HG02852 (cell line): ENCODE measurements around the gene RRBP1.
"Not testable (repeated sequence)": the region's sequence is repeated elsewhere in the genome, so short reads cannot be mapped to it uniquely, and the experiment has no call there.

Experiments
- ATAC-seq: cut with Tn5 transposase; IDR thresholded peaks from one replicate; pipeline ENCODE4 v1.9.1; 2021; ENCODE audit warnings: mild to moderate bottlenecking, moderate library complexity; ENCODE audit not compliant: unreplicated experiment

The RRBP1 gene

DNA sequence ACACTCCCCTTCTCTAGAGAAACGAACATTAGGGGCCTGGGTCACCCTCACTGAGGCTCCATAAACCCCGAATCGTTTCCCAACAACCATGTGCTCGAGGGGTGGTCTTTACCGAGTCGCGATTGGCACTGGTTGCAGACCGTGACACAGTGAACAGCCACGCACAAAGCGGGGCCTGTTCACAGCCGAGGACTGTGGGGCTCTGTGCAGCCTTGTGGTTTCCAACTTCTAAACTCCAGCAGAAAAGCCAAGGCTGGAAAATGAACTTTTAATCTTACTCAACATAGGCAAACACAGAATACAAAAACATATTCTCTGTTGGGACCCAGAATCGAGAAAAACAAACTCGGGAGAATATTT, 19.0 kb downstream of the RRBP1 start:
- ATAC-seq, result no peak

DNA sequence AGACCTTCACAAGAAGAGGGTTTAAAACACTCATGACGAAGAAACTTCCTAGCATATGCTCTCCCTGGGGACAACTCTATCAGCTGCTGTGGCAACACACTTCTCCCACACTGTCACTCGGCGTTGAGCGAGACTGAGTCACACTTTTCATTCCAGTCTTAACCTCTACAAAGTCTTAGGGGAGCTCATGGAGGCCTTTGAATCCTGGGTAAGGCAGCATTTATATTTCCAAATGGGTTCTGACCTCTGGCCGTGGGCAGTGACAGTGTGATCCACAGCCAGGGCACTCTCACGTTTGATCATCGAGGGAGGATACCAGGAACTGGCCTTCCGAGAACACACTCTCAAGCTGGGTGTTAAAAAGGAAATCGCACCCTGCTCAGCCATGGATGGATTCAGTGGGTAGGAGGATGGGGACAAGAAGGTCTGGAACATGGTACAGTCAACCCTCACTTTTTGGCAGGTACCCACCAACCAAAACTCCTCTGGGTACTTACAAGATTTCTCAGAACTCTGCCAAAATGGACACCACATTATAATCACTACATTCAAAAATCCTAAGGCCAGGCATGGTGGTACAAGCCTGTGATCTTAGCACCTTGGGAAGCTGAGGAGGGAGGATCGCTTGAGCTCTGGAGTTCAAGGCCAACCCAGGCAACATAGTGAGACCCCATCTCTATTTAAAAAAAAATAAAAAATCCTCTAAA, 19.6 kb downstream of the RRBP1 start:
- no peak for ATAC-seq

DNA sequence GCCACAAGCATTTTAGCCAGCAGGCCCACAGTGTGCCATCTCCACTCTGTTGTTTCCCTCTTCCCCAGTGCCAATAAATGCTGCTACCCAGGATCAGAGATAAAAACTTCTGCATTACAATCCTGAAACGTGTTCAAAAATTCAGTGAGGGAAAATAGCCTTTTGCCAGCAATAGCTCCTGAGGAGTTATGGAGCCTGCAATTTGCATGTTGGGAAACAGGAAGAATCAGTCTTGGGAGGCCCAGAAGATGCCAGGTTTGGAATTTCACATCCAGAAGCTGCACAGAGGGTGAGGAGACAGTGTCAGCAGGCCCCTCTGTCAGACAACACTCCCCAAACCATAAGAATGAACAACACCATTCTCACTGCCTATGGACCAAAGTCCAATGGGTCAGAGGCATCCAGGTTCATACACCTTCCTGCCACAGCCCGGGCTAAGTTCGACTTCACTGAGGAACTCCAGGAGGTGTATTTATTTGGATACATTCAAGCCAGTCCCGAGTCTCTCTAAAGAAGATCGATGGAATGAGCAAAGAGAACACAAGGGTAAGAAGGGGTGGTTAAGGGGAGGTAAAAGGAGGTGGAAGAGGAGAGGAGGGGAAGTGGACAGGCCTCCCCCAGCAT, 20.8 kb downstream of the RRBP1 start:
- ATAC-seq, result no peak

DNA sequence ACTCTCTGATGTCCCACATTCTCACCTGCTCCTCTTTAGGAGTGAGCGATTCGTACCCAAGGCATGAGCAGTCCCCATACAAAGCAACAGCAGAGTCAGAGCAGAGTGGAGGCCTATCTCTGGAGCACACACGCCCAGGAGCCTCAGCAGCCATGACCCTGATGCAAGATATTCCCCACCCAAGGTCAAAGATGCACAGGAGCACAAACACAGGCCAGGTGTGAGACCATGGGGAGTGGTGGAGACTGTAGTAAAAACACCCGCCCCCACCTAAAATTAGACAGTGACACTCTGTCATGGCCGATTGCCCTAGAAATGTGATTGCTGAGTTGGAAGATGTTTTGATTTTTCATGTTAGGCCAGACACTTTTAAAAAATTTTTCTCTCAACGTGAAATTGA, 21.4 kb downstream of the RRBP1 start:
- no peak for ATAC-seq

DNA sequence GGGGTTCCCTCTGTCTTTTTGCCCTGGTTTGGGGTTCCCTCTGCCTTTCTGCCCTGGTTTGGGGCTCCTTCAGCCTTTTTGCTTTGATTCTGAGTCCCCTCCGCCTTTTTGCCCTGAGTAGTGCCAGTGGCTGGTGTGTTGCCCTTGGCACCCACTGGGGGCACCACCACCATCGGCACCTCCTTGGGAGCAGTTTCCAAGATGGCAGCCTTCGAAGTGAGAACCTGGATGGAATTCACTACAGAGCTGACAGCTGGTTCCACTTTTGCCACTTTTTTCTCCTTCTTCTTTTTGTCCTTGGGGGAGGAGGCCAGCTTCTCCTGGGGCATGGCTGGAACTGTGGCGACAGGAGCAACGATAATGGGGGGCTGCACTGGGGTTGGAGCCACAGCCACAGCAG, 22.2 kb downstream of the RRBP1 start:
- no peak for ATAC-seq

DNA sequence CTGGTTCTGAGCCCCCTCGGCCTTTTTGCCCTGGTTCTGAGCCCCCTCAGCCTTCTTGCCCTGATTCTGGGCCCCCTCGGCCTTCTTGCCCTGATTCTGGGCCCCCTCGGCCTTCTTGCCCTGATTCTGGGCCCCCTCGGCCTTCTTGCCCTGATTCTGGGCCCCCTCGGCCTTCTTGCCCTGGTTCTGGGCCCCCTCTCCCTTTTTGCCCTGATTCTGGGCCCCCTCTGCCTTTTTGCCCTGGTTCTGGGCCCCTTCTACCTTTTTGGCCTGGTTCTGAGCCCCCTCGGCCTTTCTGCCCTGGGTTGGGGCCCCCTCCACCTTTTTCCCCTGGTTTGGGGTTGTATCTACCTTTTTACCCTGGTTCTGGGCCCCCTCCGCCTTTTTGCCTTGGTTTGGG, 22.7 kb downstream of the RRBP1 start:
- not testable (repeated sequence) for ATAC-seq

DNA sequence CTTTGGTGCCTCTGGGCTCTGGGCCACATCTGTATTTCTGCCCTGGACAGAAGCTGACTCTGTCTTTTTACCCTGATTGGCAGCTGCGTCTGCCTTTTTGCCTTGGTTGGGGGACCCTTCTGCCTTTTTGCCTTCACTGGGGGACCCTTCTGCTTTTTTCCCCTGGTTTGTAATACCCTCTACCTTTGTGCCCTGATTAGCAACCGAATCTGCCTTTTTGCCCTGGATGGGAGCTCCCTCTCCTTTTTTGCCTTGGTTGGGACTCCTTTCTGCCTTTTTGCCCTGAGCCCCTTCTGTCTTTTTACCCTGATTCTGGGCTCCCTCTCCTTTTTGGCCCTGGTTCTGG, 23.4 kb downstream of the RRBP1 start:
- no peak for ATAC-seq

DNA sequence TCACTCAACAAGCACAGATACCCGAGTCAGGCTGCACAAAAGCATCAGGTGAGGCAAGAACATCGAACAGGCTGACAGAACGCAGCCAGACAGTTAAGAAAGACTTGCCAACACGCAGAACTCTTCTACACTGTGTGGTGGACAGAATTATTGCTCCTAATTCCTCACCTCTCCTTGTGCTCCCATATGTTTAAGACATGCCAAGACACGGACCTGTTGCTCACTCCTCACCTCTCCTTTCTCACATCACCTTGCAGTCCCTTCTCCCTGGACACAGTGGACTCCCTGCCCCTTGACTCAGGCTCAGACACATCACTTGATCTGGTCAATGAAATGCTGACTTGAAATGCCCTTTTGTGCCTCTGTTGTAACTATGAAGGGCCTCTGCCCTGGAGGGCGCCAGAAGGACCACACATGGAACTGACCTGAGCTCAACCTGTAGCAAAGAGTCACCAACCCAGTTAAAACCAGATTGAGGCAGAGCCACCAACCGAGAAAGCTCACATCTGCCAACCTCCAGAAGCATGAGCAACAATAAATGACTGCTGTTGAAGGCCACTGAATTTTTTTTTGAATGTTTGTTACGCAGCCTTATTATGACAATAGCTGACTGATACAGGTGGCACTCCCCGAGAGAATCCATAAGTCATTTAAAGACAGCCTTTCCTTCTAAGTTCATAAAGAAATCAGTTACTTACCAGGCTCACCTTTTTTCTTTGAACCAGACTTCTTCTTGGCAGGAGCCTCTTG, 24.0 kb downstream of the RRBP1 start:
- no peak for ATAC-seq

DNA sequence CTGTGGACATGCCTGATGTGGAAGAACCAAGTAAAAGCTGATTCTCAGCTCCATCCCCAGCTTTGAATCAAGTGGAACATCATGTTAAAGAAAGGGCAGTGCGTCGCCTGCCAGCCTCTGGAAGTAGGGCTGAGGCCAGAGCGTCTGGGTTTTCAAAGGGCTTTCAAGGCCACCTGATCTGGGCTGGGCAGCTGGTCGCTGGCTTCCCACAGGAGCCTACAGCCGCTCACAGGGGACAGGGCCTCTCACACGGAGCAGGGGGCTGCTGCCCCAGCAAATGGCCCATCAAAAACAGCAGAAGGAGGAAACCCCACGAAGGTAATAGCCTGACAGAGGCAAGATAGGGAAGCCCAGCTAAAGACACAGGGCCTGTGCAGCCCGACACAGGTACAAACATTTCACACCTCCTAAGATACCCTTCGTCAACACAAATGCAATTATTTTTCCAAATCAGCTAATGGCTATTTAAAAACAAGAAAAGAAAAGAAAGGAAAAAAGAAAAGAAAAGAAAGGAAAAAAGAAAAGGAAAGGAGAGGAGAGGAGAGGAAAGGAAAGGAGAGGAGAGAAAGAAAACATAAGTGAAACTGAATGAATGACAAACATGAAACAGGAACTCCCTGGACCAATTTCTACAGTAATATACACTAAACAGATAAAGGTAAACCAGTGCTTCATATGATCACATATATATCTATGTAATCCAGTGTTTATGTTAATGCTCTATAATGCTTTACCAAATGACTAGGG, 24.8 kb downstream of the RRBP1 start:
- no peak for ATAC-seq

DNA sequence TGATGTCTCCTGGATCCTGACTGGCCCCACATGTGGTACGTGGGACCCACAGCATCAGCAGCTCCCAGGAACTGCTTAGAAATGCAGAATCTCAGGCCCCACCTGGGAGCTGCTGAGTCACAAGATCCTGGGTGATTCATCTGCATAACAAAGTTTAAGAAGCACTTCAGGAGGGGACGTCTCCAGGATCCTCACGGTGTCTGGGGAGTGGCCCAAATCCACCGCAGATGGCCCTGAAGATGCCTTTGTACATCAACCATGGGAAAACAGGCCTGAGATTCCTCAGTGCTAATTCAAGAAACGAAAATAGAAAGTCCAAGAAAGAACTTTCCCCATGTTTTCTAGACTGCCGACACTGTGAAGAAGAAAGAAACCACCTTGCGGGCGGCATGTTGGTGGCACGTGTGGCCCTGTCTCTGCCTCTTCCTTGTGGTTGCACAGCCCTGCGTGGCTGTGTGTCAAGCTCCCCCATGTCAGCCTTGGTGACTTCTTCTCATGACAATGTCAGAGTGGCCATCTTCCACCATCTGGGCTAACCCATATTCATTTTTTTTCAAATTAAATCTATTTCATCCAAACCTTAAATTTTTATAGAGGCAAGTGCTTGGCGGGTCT, 26.1 kb downstream of the RRBP1 start:
- ATAC-seq, result no peak

DNA sequence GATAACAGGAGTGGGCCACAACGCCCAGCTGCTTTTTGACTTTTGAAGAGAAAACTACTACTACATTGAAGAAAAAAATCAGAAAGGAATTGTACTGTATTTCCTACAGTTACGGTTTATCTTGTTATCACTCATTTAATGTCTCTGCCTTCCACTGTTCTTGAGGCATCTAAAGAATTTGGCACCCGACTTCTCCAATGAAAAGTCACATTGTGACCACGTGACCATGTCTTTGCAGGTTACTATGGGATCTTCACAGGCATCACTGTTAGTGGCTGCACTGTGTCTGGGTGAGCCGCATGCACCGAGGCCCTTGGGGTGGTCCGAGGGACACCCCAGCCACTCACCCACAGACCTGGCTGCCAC, 26.8 kb downstream of the RRBP1 start:
- no peak for ATAC-seq

DNA sequence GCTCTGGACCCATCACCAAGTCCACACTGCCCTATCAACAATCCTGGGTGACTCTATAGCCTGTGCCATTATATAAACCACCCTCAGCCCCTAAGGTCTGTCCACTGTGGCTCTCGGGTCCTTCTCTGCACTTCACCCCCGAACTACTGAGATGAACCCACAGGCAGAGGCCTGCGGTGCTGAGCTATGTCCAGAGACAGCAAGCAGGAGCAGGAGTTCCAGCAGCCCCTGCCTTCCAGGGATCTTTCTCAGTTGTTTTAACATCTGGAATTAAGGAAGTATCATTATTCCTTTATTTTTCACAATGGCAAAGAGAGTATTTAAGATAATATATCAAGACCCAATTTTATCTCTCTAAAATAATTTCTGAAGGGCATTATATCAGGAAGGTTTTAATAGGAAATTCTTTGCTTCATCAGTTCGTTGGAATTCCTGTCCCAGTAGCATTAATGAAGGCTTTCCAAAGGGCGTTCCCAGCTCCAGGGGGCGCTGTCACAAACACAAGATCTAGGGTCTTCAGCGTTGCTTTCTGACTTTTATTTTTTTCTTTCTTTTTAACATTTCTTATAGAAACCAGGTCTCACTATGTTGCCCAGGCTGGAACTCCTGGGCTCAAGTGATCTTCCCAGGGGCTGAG, 27.3 kb downstream of the RRBP1 start:
- ATAC-seq, result no peak

DNA sequence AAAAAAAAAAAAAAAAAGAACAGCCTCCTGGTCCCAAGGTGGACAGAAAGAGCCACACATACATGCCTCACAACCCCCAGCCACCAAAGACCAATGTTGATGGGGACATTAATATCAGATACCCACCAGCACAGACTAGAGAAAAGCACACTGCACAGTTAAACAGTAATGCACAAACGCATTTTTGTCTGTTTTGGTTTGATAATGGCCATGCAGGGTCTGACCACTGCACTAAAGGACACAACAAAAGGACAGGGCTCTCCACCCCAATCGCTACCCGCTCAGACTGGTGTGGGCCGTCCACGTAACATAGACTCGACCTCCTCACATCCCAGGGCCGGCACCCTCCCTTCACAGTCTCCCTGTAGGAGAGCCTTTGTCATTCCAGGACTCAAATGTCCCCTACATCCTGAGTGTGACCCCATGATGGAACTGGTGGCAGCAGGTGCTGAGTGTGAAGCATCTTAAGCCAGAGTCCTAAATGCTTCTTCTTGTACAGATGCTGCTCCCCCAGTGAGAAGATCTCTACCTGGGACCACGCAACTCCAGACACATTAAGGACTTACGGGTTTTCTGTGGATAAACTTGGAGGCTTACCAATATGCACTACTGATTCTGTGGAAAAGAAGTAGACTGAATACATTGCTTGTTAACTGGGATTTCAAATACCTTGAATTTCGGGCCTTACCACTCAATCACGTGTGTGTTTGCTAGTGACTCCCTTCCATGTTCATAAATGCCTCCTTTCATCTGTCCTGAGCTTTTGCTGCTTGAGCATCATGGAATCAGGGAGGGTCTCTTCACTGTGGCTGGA, 28.0 kb downstream of the RRBP1 start:
- no peak for ATAC-seq

DNA sequence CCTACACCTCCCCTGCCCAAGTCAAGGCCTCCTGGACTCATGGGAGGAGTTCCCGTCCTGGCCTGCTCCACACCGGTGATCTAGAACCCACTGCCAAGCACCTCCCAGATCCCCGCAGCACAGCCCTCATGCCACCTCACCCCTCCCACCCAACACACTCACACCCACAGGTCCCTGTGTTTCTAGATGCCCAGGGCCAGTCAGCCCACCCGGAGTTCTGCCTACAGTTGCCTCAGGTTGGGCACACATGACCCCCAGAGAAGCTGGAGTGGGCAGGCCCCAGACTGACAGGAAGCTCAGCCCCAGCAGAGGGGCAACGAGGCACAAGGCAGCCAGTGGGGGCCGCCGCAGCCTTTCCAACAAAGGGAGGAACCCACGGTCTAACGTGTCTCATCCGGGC, 29.6 kb downstream of the RRBP1 start:
- ATAC-seq, result no peak

DNA sequence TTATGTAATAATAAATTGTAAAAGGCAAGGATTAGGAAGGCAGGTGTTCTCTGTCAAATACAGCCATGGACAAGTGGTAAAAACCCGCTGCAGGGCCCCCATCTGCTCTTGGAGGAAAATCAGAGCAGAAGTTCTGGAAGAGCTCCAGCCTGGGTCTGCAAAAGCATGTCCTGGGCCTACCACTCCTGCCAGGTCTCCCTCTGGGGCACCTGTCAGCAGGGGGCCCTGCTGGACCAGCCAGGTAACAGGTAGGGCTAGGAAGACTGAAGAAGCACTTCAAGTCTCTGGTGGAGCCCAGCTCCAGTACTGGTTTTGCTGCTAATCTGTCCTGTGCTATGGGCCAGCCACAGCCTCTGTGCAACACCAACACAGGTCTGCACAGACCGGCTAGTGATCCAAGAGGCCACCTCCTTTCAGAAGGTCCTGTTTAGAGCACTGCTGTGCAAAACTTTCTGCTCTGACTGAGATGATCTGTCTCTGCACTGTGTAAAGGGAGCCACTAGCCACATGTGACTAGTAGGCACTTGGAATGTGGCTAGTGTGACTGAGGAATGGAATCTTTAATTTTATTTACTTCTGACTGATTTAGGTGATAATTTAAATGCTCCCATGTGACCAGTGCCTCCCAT, 30.2 kb downstream of the RRBP1 start:
- ATAC-seq, result no peak

DNA sequence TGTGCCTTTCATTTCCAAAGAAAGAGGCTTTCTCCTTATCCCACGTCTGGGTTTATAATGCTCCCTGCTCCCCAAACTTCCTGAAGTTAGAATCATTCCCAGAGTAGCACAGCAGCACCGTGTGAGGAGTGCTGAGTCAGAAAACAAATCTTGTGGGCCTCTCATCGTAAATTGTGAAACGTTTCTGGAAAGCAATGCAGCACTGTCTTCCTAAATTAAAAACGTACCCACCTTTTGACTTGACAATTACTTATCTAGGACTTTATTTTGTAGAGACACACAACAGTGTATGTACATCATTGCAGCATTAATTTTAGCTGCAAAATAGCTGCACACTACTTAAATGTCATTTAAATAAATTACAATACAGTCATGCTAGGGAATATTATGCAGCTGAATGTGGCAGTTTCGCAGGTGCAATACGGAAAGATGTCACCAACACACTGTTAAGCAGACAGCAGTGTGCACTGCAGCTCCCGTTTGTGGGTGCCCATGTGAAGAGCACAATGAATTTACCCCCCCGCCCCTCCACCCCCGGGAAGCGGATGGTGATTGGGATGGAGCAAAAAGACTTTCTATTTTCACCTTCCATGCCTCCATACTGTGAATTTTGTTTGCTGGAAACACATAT, 30.8 kb downstream of the RRBP1 start:
- no peak for ATAC-seq

DNA sequence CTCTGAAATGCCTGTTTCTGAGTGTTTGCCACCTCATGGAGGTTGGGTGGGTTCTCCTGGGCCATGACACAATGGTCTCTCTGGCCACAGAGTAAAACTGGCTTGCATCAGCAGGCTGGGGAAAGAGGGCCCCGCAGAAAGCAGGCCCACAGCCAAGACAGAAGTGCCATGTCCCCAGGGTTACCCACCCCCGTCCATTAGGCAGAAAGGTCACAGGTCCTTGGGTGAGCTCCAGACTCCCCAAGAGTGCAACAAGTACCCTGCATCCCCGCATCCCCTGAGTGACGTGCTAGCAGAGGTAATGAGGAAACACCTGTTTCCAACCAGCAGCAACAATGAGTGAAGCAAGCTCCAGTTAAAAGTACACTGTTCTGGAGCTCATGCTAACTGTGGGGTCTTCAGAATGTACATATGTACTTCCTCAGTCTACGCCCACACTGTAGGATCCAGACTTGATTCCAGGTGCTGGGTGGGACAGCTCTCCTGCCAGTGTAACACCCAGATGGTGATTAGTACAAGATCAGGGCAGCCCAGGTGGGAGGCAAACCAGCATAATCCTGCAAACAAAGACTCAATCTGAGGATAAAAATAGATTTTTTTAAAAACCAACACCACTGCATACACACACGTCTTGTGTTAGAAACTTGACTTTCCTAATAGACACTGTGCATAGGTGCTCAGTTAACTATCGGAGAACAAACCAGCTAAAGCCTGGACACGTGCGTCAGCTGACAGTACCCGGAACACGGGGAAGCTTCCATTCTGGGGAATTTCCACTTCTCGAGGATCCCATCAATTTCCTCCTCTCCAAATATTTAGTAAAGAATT, 31.5 kb downstream of the RRBP1 start:
- no peak for ATAC-seq
